GM19239 (cell line): ENCODE data around the gene RSPO1.
"Not testable (repeated sequence)": the region's sequence is repeated elsewhere in the genome, so short reads cannot be mapped to it uniquely, and the experiment has no call there.

Experiments used
- DNase-seq: peaks from one replicate; pipeline ENCODE4 v3.0.0; 2011; ENCODE audit warnings: low spot score; ENCODE audit not compliant: insufficient read length
- FAIRE-seq: peaks from 2 replicates; lab custom pipeline; 2011; peaks lifted over from hg19 to GRCh38; lab: Jason Lieb, UNC

RSPO1 gene

DNA sequence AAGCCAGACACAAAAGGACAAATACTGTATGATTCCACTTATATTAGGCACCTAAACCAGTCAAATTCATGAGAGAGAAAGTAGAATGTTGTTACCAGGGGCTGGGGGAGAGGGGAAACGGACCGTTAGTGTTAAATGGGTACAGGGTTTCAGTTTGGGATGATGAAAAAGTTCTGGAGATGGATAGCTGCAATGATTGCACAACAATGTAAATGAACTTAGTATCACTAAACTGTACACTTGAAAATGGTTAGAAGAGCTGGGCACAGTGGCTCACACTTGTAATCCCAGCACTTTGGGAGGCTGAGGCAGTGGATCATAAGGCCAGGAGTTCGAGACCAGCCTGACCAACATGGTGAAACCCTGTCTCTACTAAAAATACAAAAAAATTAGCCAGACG is 50.1 kb downstream of the RSPO1 start:
- DNase-seq, FAIRE-seq: not testable (repeated sequence)

DNA sequence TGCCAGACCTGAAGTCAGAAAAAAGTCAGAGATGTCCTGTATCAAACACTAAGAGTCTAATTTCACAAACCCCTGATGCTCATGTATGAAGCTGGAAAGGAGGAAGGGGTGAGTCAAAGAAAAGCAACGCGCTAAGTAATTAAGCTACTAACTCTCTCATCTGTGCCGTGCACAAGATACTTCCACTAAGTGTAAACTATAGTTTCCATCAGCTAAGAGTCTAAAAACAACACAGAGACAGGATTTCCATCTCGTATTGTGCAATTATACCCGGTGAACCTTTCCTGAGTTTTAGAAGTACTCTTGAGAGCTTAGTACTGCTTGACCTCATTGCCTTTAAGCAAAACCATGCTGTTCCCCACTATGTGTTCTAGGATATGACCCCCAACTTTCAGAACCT is 59.0 kb downstream of the RSPO1 start:
- DNase-seq (no peak), FAIRE-seq (no peak)

DNA sequence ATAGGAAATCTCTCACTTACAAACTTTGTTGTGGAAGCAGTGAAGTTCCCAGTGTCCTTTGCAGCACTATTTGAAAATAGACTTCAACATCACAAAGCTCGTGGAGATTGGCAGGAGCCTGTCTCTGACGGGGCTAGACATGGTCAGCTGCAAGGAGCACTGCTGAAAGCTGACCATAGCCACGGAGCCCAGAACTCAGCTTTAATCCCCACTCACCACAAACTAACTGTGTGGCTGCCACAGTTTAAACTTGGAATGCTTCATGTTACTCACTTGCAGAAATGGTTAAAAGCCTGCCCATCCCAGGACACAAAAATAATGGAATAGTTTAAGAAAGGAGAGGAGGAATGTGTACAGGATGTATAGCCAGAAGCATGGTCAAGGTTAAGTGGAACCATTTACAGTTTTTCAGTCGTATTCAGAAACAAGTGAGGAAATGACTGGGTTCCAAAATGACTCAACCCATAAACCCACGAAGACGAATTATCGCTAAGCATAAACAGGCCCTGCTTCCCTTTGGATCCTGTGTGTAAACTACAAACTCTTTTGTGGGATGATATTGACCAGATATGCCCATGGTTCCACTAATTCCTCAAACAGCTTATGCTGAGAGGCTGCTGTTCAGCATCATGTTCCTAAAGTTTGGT is 59.7 kb downstream of the RSPO1 start:
- DNase-seq (no peak), FAIRE-seq (no peak)

DNA sequence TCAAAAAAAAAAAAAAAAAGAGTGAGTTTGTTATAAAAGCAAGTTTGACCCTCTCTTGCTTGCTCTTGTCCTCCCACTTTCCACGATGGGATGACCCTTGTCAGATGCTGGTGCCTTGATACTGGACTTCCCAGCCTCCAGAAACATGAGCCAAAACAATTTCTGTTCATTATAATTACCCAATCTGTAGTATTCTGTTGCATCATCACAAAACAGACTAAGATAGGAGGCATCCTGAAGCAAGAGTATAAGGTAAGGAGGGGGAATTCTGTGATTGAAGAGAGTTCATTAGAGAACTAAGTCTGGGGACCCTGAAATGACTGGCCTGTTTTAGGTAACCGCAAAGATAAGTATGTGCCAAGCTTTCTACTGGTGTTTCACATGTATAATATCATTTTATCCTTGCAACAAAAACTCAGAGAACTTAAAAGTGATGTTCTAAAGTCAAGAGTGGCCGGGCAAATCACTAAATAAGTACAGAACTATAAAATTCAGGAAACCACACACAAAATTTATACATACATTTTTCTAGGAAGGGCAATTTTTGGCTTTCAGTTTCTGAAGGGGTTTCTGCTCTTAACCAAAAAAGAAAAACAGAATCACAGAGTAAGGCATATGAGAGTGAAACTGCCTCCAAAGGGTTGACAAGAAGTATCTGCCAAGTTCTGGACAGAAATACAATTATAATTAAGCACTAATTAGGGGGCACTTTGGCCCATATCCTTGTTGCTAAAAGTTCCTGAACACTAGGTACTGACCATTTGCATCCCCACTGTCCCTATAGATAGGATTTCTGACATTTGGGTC is 64.0 kb downstream of the RSPO1 start:
- FAIRE-seq (no peak), DNase-seq (no peak)

DNA sequence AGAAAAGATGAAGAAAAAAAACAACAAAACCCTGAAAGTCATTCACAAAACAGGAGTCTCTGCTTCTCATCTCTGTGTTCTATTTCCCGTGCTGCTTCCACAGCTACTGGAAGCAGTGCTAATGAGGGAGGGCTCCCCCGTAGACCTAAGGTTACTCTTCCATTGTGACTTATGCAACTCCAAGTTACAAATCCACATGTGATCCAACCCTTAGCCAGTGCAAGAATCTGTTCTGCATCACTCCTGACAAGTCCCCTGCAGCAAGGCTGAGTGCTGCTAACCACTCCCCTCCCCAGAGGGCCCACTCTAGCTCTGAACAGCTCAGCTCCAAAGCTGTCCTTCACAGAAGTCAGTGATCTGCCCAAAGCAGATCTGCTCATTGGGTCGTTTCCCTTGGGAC is 67.7 kb downstream of the RSPO1 start:
- FAIRE-seq (no peak), DNase-seq (no peak)

DNA sequence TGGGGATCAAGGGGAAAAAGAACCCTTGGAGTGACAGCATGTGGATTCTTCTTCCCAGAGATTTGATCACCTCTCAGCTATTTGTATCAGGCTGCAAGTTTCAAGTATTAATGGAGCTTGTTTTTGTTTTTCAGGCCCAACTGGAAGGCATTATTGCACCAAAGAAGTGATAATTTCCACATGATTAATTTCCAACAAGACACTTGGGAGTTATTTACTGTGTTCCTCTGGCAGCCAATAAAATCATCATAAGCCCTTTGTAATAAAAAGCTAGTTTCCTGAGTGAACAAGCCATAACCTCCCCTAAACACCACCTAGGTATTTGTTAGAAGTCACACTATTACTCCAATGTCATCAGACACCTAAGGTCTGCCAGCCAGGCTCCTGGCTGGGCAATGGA is 69.8 kb downstream of the RSPO1 start:
- FAIRE-seq = no peak

DNA sequence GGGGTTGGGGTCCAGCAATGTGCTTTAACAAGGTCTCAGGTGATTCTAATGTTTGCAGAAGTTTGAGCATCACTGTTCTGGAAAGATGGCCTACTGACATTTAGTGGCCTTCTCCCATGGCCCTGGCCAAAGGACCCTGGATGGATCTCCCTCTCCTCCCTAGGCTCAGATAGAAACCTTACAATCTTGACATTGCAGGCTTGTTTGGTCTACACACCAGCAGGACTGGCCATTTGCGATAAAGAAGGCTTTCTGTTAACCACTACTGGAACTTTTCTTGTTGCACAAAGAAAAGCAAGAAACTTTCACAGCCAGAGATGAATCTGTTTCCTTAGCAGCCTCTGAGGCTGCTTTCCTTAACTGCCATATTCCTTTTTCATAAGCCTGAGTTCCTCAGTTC is 71.7 kb downstream of the RSPO1 start:
- FAIRE-seq (no peak), DNase-seq (no peak)

More for the DNA sequence above, 69.8 kb downstream of the RSPO1 start:
- no peak for DNase-seq
